ENCODE measurements around the gene INPP4B. TPM values are rescaled to one million over a fixed set of nuclear protein-coding genes. Genes with fewer than 3 reads are reported as not detected.

Gene INPP4B
- total RNA-seq, 4 donors from 2014 or later, result 29.4 to 51.5 (median 35.3) TPM

DNA sequence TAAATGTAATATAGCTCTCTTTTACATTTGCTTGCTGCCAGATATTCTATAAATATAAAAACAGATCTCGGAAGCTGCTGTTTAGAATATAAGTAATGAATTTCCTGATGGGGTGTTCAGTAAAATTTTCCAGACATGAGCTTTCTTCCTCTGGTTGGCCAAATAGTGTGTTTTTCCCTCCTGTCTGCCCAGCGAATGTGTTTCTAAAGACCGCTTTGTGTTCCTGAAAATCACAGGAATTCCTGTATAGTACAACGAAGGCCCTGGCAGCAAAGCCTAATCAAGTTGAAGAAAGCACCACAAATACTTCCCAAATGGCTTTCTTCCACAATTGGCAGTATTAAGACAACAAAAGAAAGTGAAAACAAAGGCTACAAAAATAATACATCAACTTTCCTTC is 494.1 kb downstream of the INPP4B start:
- H3K27me3 ChIP-seq, result no peaks in the 10 kb centered on the region
- H3K36me3 ChIP-seq, result no peaks in the 10 kb centered on the region
- no peak for DNase-seq
- TF ChIP-seq, protein P1, sequence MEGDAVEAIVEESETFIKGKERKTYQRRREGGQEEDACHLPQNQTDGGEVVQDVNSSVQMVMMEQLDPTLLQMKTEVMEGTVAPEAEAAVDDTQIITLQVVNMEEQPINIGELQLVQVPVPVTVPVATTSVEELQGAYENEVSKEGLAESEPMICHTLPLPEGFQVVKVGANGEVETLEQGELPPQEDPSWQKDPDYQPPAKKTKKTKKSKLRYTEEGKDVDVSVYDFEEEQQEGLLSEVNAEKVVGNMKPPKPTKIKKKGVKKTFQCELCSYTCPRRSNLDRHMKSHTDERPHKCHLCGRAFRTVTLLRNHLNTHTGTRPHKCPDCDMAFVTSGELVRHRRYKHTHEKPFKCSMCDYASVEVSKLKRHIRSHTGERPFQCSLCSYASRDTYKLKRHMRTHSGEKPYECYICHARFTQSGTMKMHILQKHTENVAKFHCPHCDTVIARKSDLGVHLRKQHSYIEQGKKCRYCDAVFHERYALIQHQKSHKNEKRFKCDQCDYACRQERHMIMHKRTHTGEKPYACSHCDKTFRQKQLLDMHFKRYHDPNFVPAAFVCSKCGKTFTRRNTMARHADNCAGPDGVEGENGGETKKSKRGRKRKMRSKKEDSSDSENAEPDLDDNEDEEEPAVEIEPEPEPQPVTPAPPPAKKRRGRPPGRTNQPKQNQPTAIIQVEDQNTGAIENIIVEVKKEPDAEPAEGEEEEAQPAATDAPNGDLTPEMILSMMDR (IDR thresholded peaks at IDR 0.05), result no peak
- no peak for TF ChIP-seq POLR2A (IDR thresholded peaks at IDR 0.05)
- H3K27ac ChIP-seq, result peak overlapping the region in 1 of 2 donors; percentile 55
- intact Hi-C loops (cut with DNase I; ENCODE audit: low total_unique reads), result no loop called here
- H3K4me3 ChIP-seq, result no peak overlapping the region
- no peaks in the 10 kb centered on the region for H3K9me3 ChIP-seq
- no peaks in the 10 kb centered on the region for H3K4me1 ChIP-seq

DNA sequence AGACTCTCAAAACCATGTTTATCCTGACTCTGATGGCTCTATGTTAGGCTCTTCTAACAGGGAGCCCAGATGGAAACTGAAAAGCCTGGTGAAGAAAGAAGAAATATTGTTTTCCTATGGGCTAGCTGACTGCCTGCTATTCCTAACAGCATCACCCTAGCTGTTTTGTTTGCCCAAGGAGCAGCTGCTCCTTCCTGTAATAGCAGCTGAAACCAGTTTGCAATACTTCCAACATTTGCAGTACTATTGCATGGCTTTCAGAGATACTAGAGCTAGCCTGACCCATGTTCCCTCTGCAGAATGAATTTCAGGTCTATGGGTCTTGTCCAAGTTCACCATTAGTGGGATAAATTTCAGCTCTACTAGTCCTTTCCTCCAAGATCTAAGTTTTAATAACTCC is 495.2 kb downstream of the INPP4B start:
- Histone ChIP-seq H3K36me3 (no peaks in the 10 kb centered on the region), H3K27ac (no peak overlapping the region), H3K4me1 (no peaks in the 10 kb centered on the region), H3K4me3 (no peak overlapping the region), H3K27me3 (no peaks in the 10 kb centered on the region), H3K9me3 (no peaks in the 10 kb centered on the region)
- DNase-seq, result no peak
- intact Hi-C loops (cut with DNase I; ENCODE audit: low total_unique reads), result no loop called here
- TF ChIP-seq POLR2A (IDR thresholded peaks at IDR 0.05), result no peak

DNA sequence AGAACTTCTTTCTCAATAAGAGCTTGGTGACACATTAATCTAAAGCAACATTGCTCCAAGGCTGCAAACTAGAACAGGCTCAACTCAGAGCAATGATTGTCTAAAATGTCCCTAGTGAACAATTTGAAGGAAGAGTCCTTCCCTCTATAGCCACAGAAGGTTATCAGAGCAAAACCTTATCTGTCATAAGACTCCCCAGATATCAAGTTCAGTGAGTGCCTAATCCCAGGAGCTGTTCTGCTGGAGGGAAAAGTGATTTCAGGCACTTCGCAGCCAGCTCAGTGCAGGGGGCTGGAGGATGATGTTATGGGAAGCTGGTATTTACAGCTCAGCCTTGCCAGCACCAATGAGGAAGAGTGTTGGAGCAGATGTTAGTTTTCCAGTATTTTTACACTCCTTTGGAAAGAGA is 497.5 kb downstream of the INPP4B start:
- no peak for DNase-seq
- Histone ChIP-seq H3K27me3 (no peaks in the 10 kb centered on the region), H3K36me3 (no peaks in the 10 kb centered on the region), H3K4me3 (no peak overlapping the region), H3K4me1 (no peaks in the 10 kb centered on the region), H3K9me3 (no peaks in the 10 kb centered on the region), H3K27ac (no peak overlapping the region)
- intact Hi-C loops (cut with DNase I; ENCODE audit: low total_unique reads), result no loop called here
- TF ChIP-seq POLR2A (IDR thresholded peaks at IDR 0.05), result no peak
- TF ChIP-seq, protein P1 (IDR thresholded peaks at IDR 0.05), result no peak

DNA sequence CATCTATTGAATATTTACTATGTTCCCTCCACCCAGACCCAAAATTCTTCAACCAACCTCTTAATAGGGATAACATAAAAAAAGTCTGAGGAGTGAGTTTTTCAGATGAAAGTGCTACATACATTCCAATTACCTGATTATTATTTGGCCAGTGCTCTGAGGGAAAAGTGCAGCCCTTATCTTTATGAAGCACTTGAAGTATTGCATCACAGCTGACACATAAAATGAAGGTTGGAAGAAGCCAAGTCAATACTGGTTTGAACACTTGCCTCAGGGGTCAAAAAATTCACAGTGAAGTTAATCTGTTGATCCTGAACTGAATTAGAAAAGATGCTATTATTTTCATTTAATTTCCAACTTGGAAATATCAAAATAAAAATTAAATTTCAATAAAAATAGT is 498.9 kb downstream of the INPP4B start:
- no peaks in the 10 kb centered on the region for H3K4me1 ChIP-seq
- H3K4me3 ChIP-seq, result no peak overlapping the region
- H3K9me3 ChIP-seq, result no peaks in the 10 kb centered on the region
- no peak for TF ChIP-seq POLR2A (IDR thresholded peaks at IDR 0.05)
- TF ChIP-seq, protein P1 (IDR thresholded peaks at IDR 0.05), result no peak
- H3K36me3 ChIP-seq, result no peaks in the 10 kb centered on the region
- intact Hi-C loops (cut with DNase I; ENCODE audit: low total_unique reads), result no loop called here
- H3K27ac ChIP-seq, result no peak overlapping the region
- no peak for DNase-seq
- no peaks in the 10 kb centered on the region for H3K27me3 ChIP-seq

DNA sequence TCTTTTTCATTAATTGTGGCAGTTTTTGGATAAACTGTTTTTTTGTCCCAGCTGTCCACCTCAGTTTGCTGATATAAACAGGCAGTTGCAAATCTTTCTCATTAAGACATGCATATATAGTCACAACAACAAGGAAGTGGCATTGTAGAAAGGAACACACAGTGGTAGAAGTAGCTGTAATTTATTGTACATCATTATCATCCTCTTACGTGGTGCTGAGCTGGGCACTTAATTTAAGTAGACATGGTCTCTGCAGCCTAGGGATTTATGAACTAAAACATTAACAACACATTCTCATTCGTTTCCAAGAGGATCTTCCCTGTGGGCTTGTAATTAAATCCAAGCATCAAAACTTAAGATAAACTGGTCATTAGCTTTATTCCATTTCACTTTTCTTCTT is 500.2 kb downstream of the INPP4B start:
- no peak for DNase-seq
- Histone ChIP-seq H3K27me3 (no peaks in the 10 kb centered on the region), H3K9me3 (no peaks in the 10 kb centered on the region), H3K27ac (no peak overlapping the region), H3K4me1 (no peaks in the 10 kb centered on the region), H3K36me3 (no peaks in the 10 kb centered on the region), H3K4me3 (no peak overlapping the region)
- no peak for TF ChIP-seq POLR2A (IDR thresholded peaks at IDR 0.05)
- TF ChIP-seq, protein P1 (IDR thresholded peaks at IDR 0.05), result peak in 1 of 4 experiments; percentile 6
- intact Hi-C loops (cut with DNase I; ENCODE audit: low total_unique reads), result no loop called here

DNA sequence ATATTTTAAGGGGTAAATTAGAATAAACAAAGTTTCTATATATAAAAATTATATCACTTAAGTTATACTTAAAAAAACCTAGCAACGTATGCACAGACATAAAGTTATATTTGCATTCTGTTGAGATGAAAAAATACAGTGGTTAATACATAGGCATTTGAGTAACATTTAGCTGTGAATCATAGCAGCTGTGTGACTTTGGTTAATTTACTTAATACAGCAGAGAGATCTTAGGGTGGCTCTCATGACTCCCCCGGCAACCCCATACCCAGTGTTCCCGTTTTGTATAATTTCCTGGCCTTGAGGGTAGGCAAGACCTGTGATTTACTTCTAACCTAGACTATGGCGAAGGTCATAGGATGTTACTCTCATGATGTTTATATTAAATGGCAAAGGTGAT is 504.8 kb downstream of the INPP4B start:
- no peaks in the 10 kb centered on the region for H3K9me3 ChIP-seq
- DNase-seq, result no peak

More for the DNA sequence above, 504.8 kb downstream of the INPP4B start:
- no peak overlapping the region for H3K27ac ChIP-seq
- no peak overlapping the region for H3K4me3 ChIP-seq
- intact Hi-C loops (cut with DNase I; ENCODE audit: low total_unique reads), result no loop called here
- H3K27me3 ChIP-seq, result no peaks in the 10 kb centered on the region
- no peak for TF ChIP-seq POLR2A (IDR thresholded peaks at IDR 0.05)
- TF ChIP-seq, protein P1 (IDR thresholded peaks at IDR 0.05), result no peak
- no peaks in the 10 kb centered on the region for H3K36me3 ChIP-seq
- H3K4me1 ChIP-seq, result no peaks in the 10 kb centered on the region

All from uterus (tissue), 4 donors.